H1 (cell line): ENCODE results near the gene TCERG1L. TPM values are rescaled to one million over a fixed set of nuclear protein-coding genes. Genes with fewer than 3 reads are reported as not detected.

Experiments
- CTCF ChIA-PET: fragments of 300-600 bp; sonication (Branson Sonifier 250); formaldehyde crosslinking; loops from one replicate; lab custom pipeline; 2021; ENCODE audit not compliant: partially characterized antibody; lab: Charles Lee
- POLR2A ChIA-PET: fragments of 300-600 bp; sonication (Branson Sonifier 250); formaldehyde crosslinking; loops from one replicate; lab custom pipeline; 2021; ENCODE audit warnings: inconsistent platforms; ENCODE audit not compliant: partially characterized antibody; lab: Charles Lee
- DNase-seq, 2 experiments: peaks; one replicate each; pipeline versions ENCODE4 v3.0.0 to v3.0.0-alpha.2; 2010 to 2022; ENCODE audit warnings: low spot score in 2 of 2, low read depth in 1 of 2, mixed read lengths in 1 of 2
- FAIRE-seq: peaks from 2 replicates; lab custom pipeline; 2011; peaks lifted over from hg19 to GRCh38; lab: Jason Lieb, UNC
- H2AFZ ChIP-seq: 2 replicates; pipeline ENCODE4 v1.8.1; 2012; ENCODE audit warnings: low read length, inconsistent platforms
- H2AK5ac ChIP-seq: 2 replicates; pipeline ENCODE4 v1.6.1; 2013; ENCODE audit warnings: low read depth, low read length
- H2BK120ac ChIP-seq: replicated peaks from 2 replicates; pipeline ENCODE3; 2013; ENCODE audit warnings: low read depth, low read length, inconsistent platforms
- H2BK12ac ChIP-seq: 2 replicates; pipeline ENCODE4 v1.6.1; 2013; ENCODE audit warnings: low read depth, low read length
- H2BK15ac ChIP-seq: 2 replicates; pipeline ENCODE4 v1.6.1; 2013; ENCODE audit warnings: low read length
- H2BK20ac ChIP-seq: 2 replicates; pipeline ENCODE4 v1.6.1; 2013; ENCODE audit warnings: low read length
- H2BK5ac ChIP-seq: 2 replicates; pipeline ENCODE4 v1.6.1; 2013; ENCODE audit warnings: low read depth, low read length
- H3K14ac ChIP-seq: 2 replicates; pipeline ENCODE4 v1.6.1; 2013; ENCODE audit warnings: inconsistent platforms; ENCODE audit not compliant: insufficient read length
- H3K18ac ChIP-seq: 2 replicates; pipeline ENCODE4 v1.6.1; 2013; ENCODE audit warnings: low read length; ENCODE audit errors: extremely low read depth
- H3K23ac ChIP-seq: 2 replicates; pipeline ENCODE4 v1.6.1; 2013; ENCODE audit warnings: inconsistent platforms; ENCODE audit not compliant: insufficient read length
- H3K23me2 ChIP-seq: 2 replicates; pipeline ENCODE4 v1.6.1; 2013; ENCODE audit warnings: low read depth, low read length
- H3K27ac ChIP-seq: 2 replicates; pipeline ENCODE4 v1.6.1; 2011; ENCODE audit warnings: low read depth, low read length, inconsistent platforms
- H3K27me3 ChIP-seq, 4 experiments: replicated peaks in 1 of 4; 1 replicate in 1 of 4; 2 replicates in 3 of 4; pipeline versions ENCODE4 v1.6.1 to v1.8.1; 2011 to 2013; ENCODE audit warnings: low read length in 3 of 4, mild to moderate bottlenecking in 3 of 4, inconsistent platforms in 2 of 4, mixed read lengths in 2 of 4, moderate library complexity in 1 of 4; ENCODE audit not compliant: control insufficient read depth in 3 of 4, insufficient read depth in 3 of 4; ENCODE audit errors: extremely low read depth in 1 of 4
- H3K36me3 ChIP-seq, 4 experiments: 2 replicates each; pipeline versions ENCODE4 v1.6.1 to v1.8.1; 2011 to 2013; ENCODE audit warnings: mild to moderate bottlenecking in 4 of 4, low read length in 3 of 4, moderate library complexity in 2 of 4, control low read depth in 1 of 4, inconsistent platforms in 1 of 4; ENCODE audit not compliant: insufficient read depth in 4 of 4, control insufficient read depth in 2 of 4
- H3K4ac ChIP-seq: replicated peaks from 2 replicates; pipeline ENCODE3; 2013; ENCODE audit warnings: low read length, low read depth, mixed read lengths, inconsistent platforms; ENCODE audit not compliant: insufficient read length
- H3K4me1 ChIP-seq, 4 experiments: replicated peaks in 1 of 4; 1 replicate in 1 of 4; 2 replicates in 3 of 4; pipeline versions ENCODE4 v1.6.1 to v1.8.1; 2011 to 2013; ENCODE audit warnings: low read length in 3 of 4, inconsistent platforms in 2 of 4, mixed read lengths in 1 of 4; ENCODE audit not compliant: insufficient read depth in 4 of 4, control insufficient read depth in 3 of 4
- H3K4me2 ChIP-seq, 2 experiments: 2 replicates each; pipeline versions ENCODE4 v1.6.1 to v1.8.1; 2011 to 2013; ENCODE audit warnings: low read depth in 2 of 2, low read length in 2 of 2, control low read depth in 1 of 2, inconsistent platforms in 1 of 2, mild to moderate bottlenecking in 1 of 2; ENCODE audit not compliant: insufficient read depth in 1 of 2
- H3K4me3 ChIP-seq, 4 experiments: fragments of 200-600, 300-600 bp in 1 of 4; sonication (generic), shearing (Covaris generic), sonication (Bioruptor Twin) in 1 of 4; 2 replicates each; pipeline versions ENCODE4 v1.5.1 to v1.8.1; 2011 to 2016; ENCODE audit warnings: low read length in 4 of 4, low read depth in 3 of 4, control low read depth in 2 of 4, inconsistent platforms in 2 of 4, mild to moderate bottlenecking in 2 of 4, mixed read lengths in 1 of 4, moderate library complexity in 1 of 4; ENCODE audit not compliant: insufficient read depth in 2 of 4; ENCODE audit errors: extremely low read depth in 1 of 4
- H3K56ac ChIP-seq: replicated peaks from 2 replicates; pipeline ENCODE3; 2013; ENCODE audit warnings: low read depth, mild to moderate bottlenecking, mixed read lengths, low read length, inconsistent platforms; ENCODE audit not compliant: insufficient read length
- H3K79me1 ChIP-seq: 2 replicates; pipeline ENCODE4 v1.6.1; 2013; ENCODE audit warnings: low read depth, low read length, control low read depth
- H3K79me2 ChIP-seq, 2 experiments: 2 replicates each; pipeline versions ENCODE4 v1.6.1 to v1.8.1; 2012 to 2013; ENCODE audit warnings: low read length in 2 of 2, mild to moderate bottlenecking in 2 of 2, inconsistent platforms in 1 of 2; ENCODE audit not compliant: insufficient read depth in 2 of 2, control insufficient read depth in 1 of 2
- H3K9ac ChIP-seq, 4 experiments: replicated peaks in 1 of 4; 1 replicate in 1 of 4; 2 replicates in 3 of 4; pipeline versions ENCODE4 v1.6.1 to v1.8.1; 2011 to 2013; ENCODE audit warnings: low read depth in 3 of 4, low read length in 3 of 4, control low read depth in 2 of 4, mild to moderate bottlenecking in 2 of 4, moderate library complexity in 2 of 4, inconsistent platforms in 1 of 4; ENCODE audit errors: extremely low read depth in 1 of 4
- H3K9me3 ChIP-seq, 2 experiments: 2 replicates each; pipeline versions ENCODE4 v1.6.1 to v1.8.1; 2012 to 2013; ENCODE audit warnings: mild to moderate bottlenecking in 2 of 2, moderate library complexity in 2 of 2, control low read depth in 1 of 2, inconsistent platforms in 1 of 2, low read depth in 1 of 2, low read length in 1 of 2, mixed read lengths in 1 of 2; ENCODE audit not compliant: insufficient read depth in 2 of 2
- H4K20me1 ChIP-seq, 2 experiments: replicated peaks in 1 of 2; 2 replicates each; pipeline versions ENCODE3 to v1.8.1; 2011 to 2013; ENCODE audit warnings: inconsistent platforms in 2 of 2, low read length in 2 of 2, mild to moderate bottlenecking in 1 of 2; ENCODE audit not compliant: insufficient read depth in 2 of 2, control insufficient read depth in 1 of 2
- H4K5ac ChIP-seq: 2 replicates; pipeline ENCODE4 v1.6.1; 2013; ENCODE audit warnings: low read length, low read depth, mixed read lengths, inconsistent platforms; ENCODE audit not compliant: insufficient read length
- H4K8ac ChIP-seq: 2 replicates; pipeline ENCODE4 v1.8.0; 2013; ENCODE audit warnings: mild to moderate bottlenecking, moderate library complexity, low read length, inconsistent platforms; ENCODE audit not compliant: insufficient read depth; ENCODE audit errors: extremely low read depth
- H4K91ac ChIP-seq: replicated peaks from 2 replicates; pipeline ENCODE3; 2013; ENCODE audit warnings: low read length, mixed read lengths, inconsistent platforms; ENCODE audit not compliant: insufficient read length
- BCL11A ChIP-seq, 2 experiments: IDR thresholded peaks; one replicate each; pipeline ENCODE4 v1.6.1; 2011; ENCODE audit warnings: low read depth in 2 of 2, low read length in 2 of 2, mild to moderate bottlenecking in 2 of 2
- WGBS, 2 experiments: shearing (Covaris generic) in 1 of 2; methylation state at CpG; one replicate each; pipeline versions ENCODE4 v1.1.6 to v1.1.7; 2013 to 2015; ENCODE audit warnings: low lambda C conversion rate in 2 of 2, mixed read lengths in 2 of 2, inconsistent platforms in 1 of 2, low coverage in 1 of 2, missing lambda C conversion rate in 1 of 2; ENCODE audit not compliant: insufficient replicate concordance in 2 of 2, insufficient coverage in 1 of 2, insufficient read length in 1 of 2; ENCODE audit errors: extremely low coverage in 1 of 2, missing lambda C conversion rate in 1 of 2; 5-methylcytosine and 5-hydroxymethylcytosine counted together
- polyA plus RNA-seq, 7 experiments: library from polyadenylated mRNA; depleted of rRNA in 3 of 7; stranded (reverse) in 5 of 7; unstranded in 2 of 7; fragments of >200 nt in 5 of 7; fragments of 200-250 nt in 2 of 7; gene quantifications; 1 replicate in 5 of 7; 2 replicates in 1 of 7; 4 replicates in 1 of 7; pipeline versions ENCODE4 v1.2.1 to v1.2.3, GENCODE V29; 2011 to 2013; ENCODE audit warnings: missing spikeins in 2 of 7, mixed read lengths in 2 of 7
- total RNA-seq: library from RNA; stranded (reverse); fragmentation: NEBNext Ultra II Directional; extraction: Animal tissue kit (Norgen Biotek cat#: 25700); gene quantifications from 2 replicates; pipeline ENCODE4 v1.2.1, GENCODE V29; 2021

TCERG1L gene
- total and polyA plus RNA-seq, 2 of the 8 experiments (the other 6 are each of a cell fraction or from before 2014, with no cell fraction given), result 3.9 to 6.9 TPM

DNA sequence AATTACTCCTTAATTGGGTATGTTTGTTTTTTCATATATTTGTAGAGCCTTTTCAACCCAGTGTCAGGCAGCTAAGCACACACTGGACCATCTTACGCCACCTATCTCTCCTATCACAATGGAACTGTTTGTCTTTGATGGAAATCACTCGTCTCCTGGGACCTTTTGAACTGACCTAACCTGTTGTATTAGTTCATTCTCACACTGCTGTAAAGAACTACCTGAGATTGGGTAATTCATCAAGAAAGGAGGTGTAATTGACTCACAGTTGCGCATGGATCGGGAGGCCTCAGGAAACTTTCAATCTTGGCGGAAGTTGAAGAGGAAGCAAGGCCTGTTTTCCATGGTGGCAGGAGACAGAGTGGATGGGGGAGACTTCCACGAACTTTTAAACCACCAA is 182.0 kb downstream of the TCERG1L start:
- H3K23me2 ChIP-seq, result 0 out of 2 replicates have a peak, but pooled peaks cover 2% of the 10 kb centered on the region
- CTCF ChIA-PET, result no interaction called here
- H2AFZ ChIP-seq, result no peak overlapping the region
- peaks cover 0 to 23% (median 14%) of the 10 kb centered on the region in 4 experiments; a peak in 6 of 7 replicates for H3K4me1 ChIP-seq
- no peak overlapping the region for H2AK5ac ChIP-seq
- no peaks in the 10 kb centered on the region for H3K79me1 ChIP-seq
- H4K5ac ChIP-seq, result no peak overlapping the region
- no peak overlapping the region for H3K56ac ChIP-seq
- H3K79me2 ChIP-seq, result no peaks in the 10 kb centered on the region
- no peak overlapping the region for H2BK12ac ChIP-seq
- no peak overlapping the region for H3K23ac ChIP-seq
- no peak overlapping the region for H3K9ac ChIP-seq
- DNase-seq (no peak), FAIRE-seq (no peak)
- no peak overlapping the region for H3K14ac ChIP-seq
- H4K8ac ChIP-seq, result no peak overlapping the region
- H2BK15ac ChIP-seq, result no peak overlapping the region
- no peak overlapping the region for H3K27ac ChIP-seq
- POLR2A ChIA-PET, result no interaction called here
- H3K36me3 ChIP-seq, result peaks cover 0 to 2% (median 0%) of the 10 kb centered on the region in 4 experiments; a peak in 1 of 8 replicates
- H2BK5ac ChIP-seq, result no peak overlapping the region
- H2BK20ac ChIP-seq, result no peak overlapping the region
- H3K4ac ChIP-seq, result no peak overlapping the region
- H3K4me3 ChIP-seq, result no peak overlapping the region
- WGBS, 2 experiments, result 88% methylated on average over 6 of the region's 6 CpGs; no CpG with 5 or more reads in 1 of the 2 experiments
- H4K91ac ChIP-seq, result no peak overlapping the region
- no peaks in the 10 kb centered on the region for H3K9me3 ChIP-seq
- H3K27me3 ChIP-seq, result no peaks in the 10 kb centered on the region
- H2BK120ac ChIP-seq, result no peak overlapping the region
- H4K20me1 ChIP-seq, result peaks cover 0 to 3% of the 10 kb centered on the region in 2 experiments
- no peak overlapping the region for H3K4me2 ChIP-seq
- H3K18ac ChIP-seq, result no peak overlapping the region
- TF ChIP-seq BCL11A (IDR thresholded peaks at IDR 0.05; ENCODE audit: low read depth in 2 of 2, low read length in 2 of 2), result no peak
